HepG2 (cell line): ENCODE results near the gene URM1. TPM values are rescaled to one million over a fixed set of nuclear protein-coding genes. Genes with fewer than 3 reads are reported as not detected.

ENCODE experiments used
- AKAP8 ChIP-seq: sonication (generic); formaldehyde crosslinking; IDR thresholded peaks from 2 replicates; pipeline ENCODE4 v1.5.1; 2020; ENCODE audit warnings: mild to moderate bottlenecking, missing genetic modification reagents
- E2F5 ChIP-seq: sonication (generic); formaldehyde crosslinking; conservative IDR thresholded peaks from 2 replicates; pipeline ENCODE4 v1.4.0; 2020; ENCODE audit warnings: missing genetic modification reagents
- GABPB1 ChIP-seq: IDR thresholded peaks from 2 replicates; pipeline ENCODE4 v1.6.1; 2016; ENCODE audit warnings: mild to moderate bottlenecking, missing genetic modification reagents, moderate library complexity, missing compliant biosample characterization
- GATAD2A ChIP-seq: IDR thresholded peaks from 2 replicates; pipeline ENCODE4 v1.6.1; 2016
- MAFF ChIP-seq: IDR thresholded peaks from 2 replicates; pipeline ENCODE4 v1.6.1; 2011; ENCODE audit warnings: low read depth, low read length, improper control_type of control experiment
- NR2C2 ChIP-seq: sonication (generic); formaldehyde crosslinking; IDR thresholded peaks from 2 replicates; pipeline ENCODE4 v1.4.0; 2020; ENCODE audit warnings: missing genetic modification reagents, mild to moderate bottlenecking, moderate library complexity, borderline replicate concordance
- PCBP1 ChIP-seq: fragments of 200-400 bp; formaldehyde crosslinking; IDR thresholded peaks from 2 replicates; pipeline ENCODE4 v1.6.1; 2017; ENCODE audit warnings: mild to moderate bottlenecking, low read depth, low read length, borderline replicate concordance
- SIN3A ChIP-seq: IDR thresholded peaks from 2 replicates; pipeline ENCODE4 v1.6.1; 2011; ENCODE audit warnings: low read depth, mild to moderate bottlenecking, control low read depth, low read length, borderline replicate concordance
- TRIM24 ChIP-seq: sonication (generic); formaldehyde crosslinking; IDR thresholded peaks from 2 replicates; pipeline ENCODE4 v1.8.0; 2022; ENCODE audit warnings: mild to moderate bottlenecking, missing genetic modification reagents
- ZBTB38 ChIP-seq: sonication (generic); formaldehyde crosslinking; IDR thresholded peaks from 2 replicates; pipeline ENCODE4 v1.5.1; 2020; ENCODE audit warnings: mild to moderate bottlenecking, missing genetic modification reagents
- ZBTB8A ChIP-seq: sonication (generic); formaldehyde crosslinking; IDR thresholded peaks from 2 replicates; pipeline ENCODE4 v1.4.0; 2020; ENCODE audit warnings: mild to moderate bottlenecking, low read depth, missing genetic modification reagents, borderline replicate concordance
- ZFP90 ChIP-seq: sonication (generic); formaldehyde crosslinking; IDR thresholded peaks from 2 replicates; pipeline ENCODE4 v1.8.0; 2022; ENCODE audit warnings: missing genetic modification reagents, mild to moderate bottlenecking, inconsistent platforms, borderline replicate concordance
- ZNF230 ChIP-seq: sonication (generic); formaldehyde crosslinking; IDR thresholded peaks from 2 replicates; pipeline ENCODE4 v1.4.0; 2020; ENCODE audit warnings: mild to moderate bottlenecking, missing genetic modification reagents
- ZNF337 ChIP-seq: sonication (generic); formaldehyde crosslinking; IDR thresholded peaks from 2 replicates; pipeline ENCODE4 v1.5.1; 2020; ENCODE audit warnings: missing genetic modification reagents, low read depth, mild to moderate bottlenecking, borderline replicate concordance
- ZNF503 ChIP-seq: sonication (generic); formaldehyde crosslinking; IDR thresholded peaks from 2 replicates; pipeline ENCODE4 v1.4.0; 2020; ENCODE audit warnings: missing genetic modification reagents
- ZNF546 ChIP-seq: sonication (generic); formaldehyde crosslinking; conservative IDR thresholded peaks from 2 replicates; pipeline ENCODE4 v1.8.1; 2023; ENCODE audit warnings: mild to moderate bottlenecking, missing genetic modification reagents
- ZNF589 ChIP-seq: sonication (generic); formaldehyde crosslinking; conservative IDR thresholded peaks from 2 replicates; pipeline ENCODE4 v1.8.0; 2022; ENCODE audit warnings: mild to moderate bottlenecking, moderate library complexity, missing genetic modification reagents
- ZNF709 ChIP-seq: sonication (generic); formaldehyde crosslinking; IDR thresholded peaks from 2 replicates; pipeline ENCODE4 v1.5.0; 2020; ENCODE audit warnings: mild to moderate bottlenecking, missing genetic modification reagents
- ZNF839 ChIP-seq: sonication (generic); formaldehyde crosslinking; IDR thresholded peaks from 2 replicates; pipeline ENCODE4 v1.4.0; 2020; ENCODE audit warnings: missing genetic modification reagents, mild to moderate bottlenecking, borderline replicate concordance
- ZSCAN20 ChIP-seq: sonication (generic); formaldehyde crosslinking; IDR thresholded peaks from 2 replicates; pipeline ENCODE4 v1.4.0; 2020; ENCODE audit warnings: missing genetic modification reagents, mild to moderate bottlenecking, borderline replicate concordance
- ZSCAN9 ChIP-seq: IDR thresholded peaks from 2 replicates; pipeline ENCODE4 v1.6.1; 2016; ENCODE audit warnings: borderline replicate concordance
- polyA plus RNA-seq, 8 experiments: library from polyadenylated mRNA; depleted of rRNA in 3 of 8; stranded (reverse) in 7 of 8; unstranded in 1 of 8; fragments of >200 nt; fragmentation: Illumina TruSeq in 4 of 8; extraction: Trizol in 4 of 8; gene quantifications; 2 replicates each; pipeline versions ENCODE4 v1.2.1 to v1.2.3, GENCODE V29; 2011 to 2016; ENCODE audit warnings: low read depth in 4 of 8, missing spikeins in 1 of 8, mixed read lengths in 1 of 8; ENCODE audit not compliant: insufficient read depth in 1 of 8
- total RNA-seq, 5 experiments: library from RNA; depleted of rRNA; stranded (reverse); fragments of >200 nt; fragmentation: Illumina TruSeq; extraction: Trizol; gene quantifications; 2 replicates each; pipeline ENCODE4 v1.2.3, GENCODE V29; 2016; ENCODE audit warnings: low read depth in 1 of 5
- TF ChIP-seq, protein P1 (sequence below): conservative IDR thresholded peaks from 2 replicates; pipeline ENCODE4 v1.6.1; 2018; ENCODE audit warnings: missing genetic modification reagents
- TF ChIP-seq, protein P2 (sequence below): IDR thresholded peaks from 2 replicates; pipeline ENCODE4 v1.6.1; 2012; ENCODE audit warnings: low read depth, low read length, improper control_type of control experiment
- TF ChIP-seq, protein P3 (sequence below): sonication (generic); formaldehyde crosslinking; IDR thresholded peaks from 2 replicates; pipeline ENCODE4 v1.5.0; 2020; ENCODE audit warnings: missing genetic modification reagents

Gene URM1
- total and polyA plus RNA-seq, 2 of the 13 experiments (the other 11 are each of a cell fraction or from before 2014, with no cell fraction given) = 37.1 to 41.3 TPM

DNA sequence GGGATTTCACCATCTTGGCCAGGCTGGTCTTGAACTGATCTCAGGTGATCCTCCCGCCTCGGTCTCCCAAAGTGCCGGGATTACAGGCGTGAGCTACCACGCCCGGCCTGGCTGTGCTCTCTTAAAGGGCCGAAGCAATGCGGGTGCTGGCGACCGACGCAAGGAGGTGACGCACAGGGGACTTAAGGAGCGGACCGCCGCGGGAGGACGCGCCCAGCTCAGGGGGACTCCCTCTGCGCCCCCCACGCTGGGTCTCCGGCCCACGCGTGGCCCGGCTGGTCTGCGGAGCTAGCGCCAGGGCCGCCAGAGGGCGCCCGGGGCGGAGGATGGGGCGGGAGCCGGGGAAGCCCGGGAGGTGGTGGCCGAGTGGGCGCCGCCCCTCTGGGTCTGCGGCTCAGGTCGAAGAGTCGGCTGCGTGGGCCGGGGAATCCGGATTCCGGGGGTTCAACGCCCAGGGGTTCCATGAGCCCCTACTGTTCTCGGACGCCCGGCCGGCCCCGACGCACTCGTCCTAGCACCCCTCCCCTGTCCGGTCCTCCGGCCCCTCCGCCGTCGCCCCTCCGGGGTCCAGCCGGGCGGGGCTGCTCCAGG, 49.0 kb downstream of the URM1 start (continued):
- TF ChIP-seq, protein P1, sequence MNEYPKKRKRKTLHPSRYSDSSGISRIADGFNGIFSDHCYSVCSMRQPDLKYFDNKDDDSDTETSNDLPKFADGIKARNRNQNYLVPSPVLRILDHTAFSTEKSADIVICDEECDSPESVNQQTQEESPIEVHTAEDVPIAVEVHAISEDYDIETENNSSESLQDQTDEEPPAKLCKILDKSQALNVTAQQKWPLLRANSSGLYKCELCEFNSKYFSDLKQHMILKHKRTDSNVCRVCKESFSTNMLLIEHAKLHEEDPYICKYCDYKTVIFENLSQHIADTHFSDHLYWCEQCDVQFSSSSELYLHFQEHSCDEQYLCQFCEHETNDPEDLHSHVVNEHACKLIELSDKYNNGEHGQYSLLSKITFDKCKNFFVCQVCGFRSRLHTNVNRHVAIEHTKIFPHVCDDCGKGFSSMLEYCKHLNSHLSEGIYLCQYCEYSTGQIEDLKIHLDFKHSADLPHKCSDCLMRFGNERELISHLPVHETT (CRISPR knock-in tag) = no peak
- TF ChIP-seq ZFP90 (CRISPR knock-in tag) (0 out of 2 replicates have a peak, but pooled peaks have one; percentile 6), ZNF589 (CRISPR knock-in tag) (no peak), ZNF230 (CRISPR knock-in tag) (no peak; the same call in 1 of the 2 replicates), TRIM24 (CRISPR knock-in tag) (no peak), MAFF (no peak), ZSCAN20 (peak; percentile 21; the same call in 1 of the 2 replicates), ZBTB38 (CRISPR knock-in tag) (0 out of 2 replicates have a peak, but pooled peaks have one; percentile 31), ZNF337 (no peak), ZNF839 (CRISPR knock-in tag) (peak; percentile 88; the same call in 1 of the 2 replicates), ZNF503 (CRISPR knock-in tag) (0 out of 2 replicates have a peak, but pooled peaks have one; percentile 35), NR2C2 (CRISPR knock-in tag) (no peak), PCBP1 (no peak), SIN3A (no peak), GABPB1 (CRISPR knock-in tag) (peak; percentile 58; the same call in 1 of the 2 replicates), GATAD2A (CRISPR knock-in tag) (peak; percentile 74), ZBTB8A (no peak), ZNF709 (CRISPR knock-in tag) (peak; percentile 39; the same call in 1 of the 2 replicates), ZNF546 (CRISPR knock-in tag) (peak; percentile 19; the same call in 1 of the 2 replicates), AKAP8 (no peak), E2F5 (CRISPR knock-in tag) (no peak), ZSCAN9 (CRISPR knock-in tag) (0 out of 2 replicates have a peak, but pooled peaks have one; percentile 27)
- TF ChIP-seq, protein P2, sequence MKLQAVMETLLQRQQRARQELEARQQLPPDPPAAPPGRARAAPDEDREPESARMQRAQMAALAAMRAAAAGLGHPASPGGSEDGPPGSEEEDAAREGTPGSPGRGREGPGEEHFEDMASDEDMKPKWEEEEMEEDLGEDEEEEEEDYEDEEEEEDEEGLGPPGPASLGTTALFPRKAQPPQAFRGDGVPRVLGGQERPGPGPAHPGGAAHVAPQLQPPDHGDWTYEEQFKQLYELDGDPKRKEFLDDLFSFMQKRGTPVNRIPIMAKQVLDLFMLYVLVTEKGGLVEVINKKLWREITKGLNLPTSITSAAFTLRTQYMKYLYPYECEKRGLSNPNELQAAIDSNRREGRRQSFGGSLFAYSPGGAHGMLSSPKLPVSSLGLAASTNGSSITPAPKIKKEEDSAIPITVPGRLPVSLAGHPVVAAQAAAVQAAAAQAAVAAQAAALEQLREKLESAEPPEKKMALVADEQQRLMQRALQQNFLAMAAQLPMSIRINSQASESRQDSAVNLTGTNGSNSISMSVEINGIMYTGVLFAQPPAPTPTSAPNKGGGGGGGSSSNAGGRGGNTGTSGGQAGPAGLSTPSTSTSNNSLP = no peak
- TF ChIP-seq, protein P3, sequence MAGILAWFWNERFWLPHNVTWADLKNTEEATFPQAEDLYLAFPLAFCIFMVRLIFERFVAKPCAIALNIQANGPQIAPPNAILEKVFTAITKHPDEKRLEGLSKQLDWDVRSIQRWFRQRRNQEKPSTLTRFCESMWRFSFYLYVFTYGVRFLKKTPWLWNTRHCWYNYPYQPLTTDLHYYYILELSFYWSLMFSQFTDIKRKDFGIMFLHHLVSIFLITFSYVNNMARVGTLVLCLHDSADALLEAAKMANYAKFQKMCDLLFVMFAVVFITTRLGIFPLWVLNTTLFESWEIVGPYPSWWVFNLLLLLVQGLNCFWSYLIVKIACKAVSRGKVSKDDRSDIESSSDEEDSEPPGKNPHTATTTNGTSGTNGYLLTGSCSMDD (CRISPR knock-in tag) = no peak
